Nephron (organoid): ENCODE measurements around the gene SYNPO.

Experiments used
- H3K27ac Mint-ChIP-seq, 3 experiments: 2 replicates each; pipeline ENCODE4 v1.8.0; 2020; ENCODE audit warnings: mixed read lengths in 3 of 3, mild to moderate bottlenecking in 2 of 3, moderate library complexity in 1 of 3
- H3K27me3 Mint-ChIP-seq: 2 replicates; pipeline ENCODE4 v1.8.0; 2021; ENCODE audit warnings: low read depth, mild to moderate bottlenecking, moderate library complexity, mixed read lengths
- H3K36me3 Mint-ChIP-seq: 2 replicates; pipeline ENCODE4 v1.8.0; 2020; ENCODE audit warnings: low read depth, mixed read lengths
- H3K4me1 Mint-ChIP-seq: 2 replicates; pipeline ENCODE4 v1.8.0; 2020; ENCODE audit warnings: mixed read lengths
- H3K4me3 Mint-ChIP-seq, 3 experiments: 2 replicates each; pipeline ENCODE4 v1.8.0; 2020; ENCODE audit warnings: mild to moderate bottlenecking in 3 of 3, mixed read lengths in 3 of 3, moderate library complexity in 2 of 3
- H3K9me3 Mint-ChIP-seq: 2 replicates; pipeline ENCODE4 v1.8.0; 2020; ENCODE audit warnings: mixed read lengths
- CTCF ChIP-seq, 3 experiments: fragments of 200-600 bp; sonication (generic); IDR thresholded peaks; one replicate each; pipeline ENCODE4 v1.5.0; 2021; ENCODE audit warnings: antibody characterized with exemption in 3 of 3; ENCODE audit not compliant: unreplicated experiment in 3 of 3

Gene SYNPO

GRCh38 chr5:150609843-150610584, 30.4 kb upstream of the SYNPO start:
- H3K36me3 Mint-ChIP-seq: peaks cover 10% of the 10 kb centered on the region
- H3K27ac Mint-ChIP-seq: peak overlapping the region in 1 of 3 experiments; percentile 30
- H3K4me1 Mint-ChIP-seq: peaks cover 66% of the 10 kb centered on the region
- H3K27me3 Mint-ChIP-seq: peaks cover 4% of the 10 kb centered on the region
- no peak overlapping the region for H3K4me3 Mint-ChIP-seq
- H3K9me3 Mint-ChIP-seq: no peaks in the 10 kb centered on the region
- no peak for TF ChIP-seq CTCF (IDR thresholded peaks at IDR 0.05; ENCODE audit: unreplicated experiment in 3 of 3)

- no peak for TF ChIP-seq CTCF (IDR thresholded peaks at IDR 0.05; ENCODE audit: unreplicated experiment in 3 of 3)
- Mint-ChIP-seq H3K27ac (peak overlapping the region in 2 of 3 experiments; percentile 24 to 58), H3K27me3 (peaks cover 4% of the 10 kb centered on the region), H3K4me3 (no peak overlapping the region), H3K36me3 (peaks cover 10% of the 10 kb centered on the region), H3K4me1 (peaks cover 66% of the 10 kb centered on the region), H3K9me3 (no peaks in the 10 kb centered on the region)
Measured at GRCh38 chr5:150611026-150611425, 29.4 kb upstream of the SYNPO start.

GRCh38 chr5:150612405-150612804, 28.1 kb upstream of the SYNPO start:
- Mint-ChIP-seq H3K36me3 (peaks cover 5% of the 10 kb centered on the region), H3K4me1 (peaks cover 66% of the 10 kb centered on the region), H3K27ac (peak overlapping the region in 2 of 3 experiments; percentile 67 to 88), H3K9me3 (no peaks in the 10 kb centered on the region), H3K4me3 (no peak overlapping the region), H3K27me3 (peaks cover 4% of the 10 kb centered on the region)
- no peak for TF ChIP-seq CTCF (IDR thresholded peaks at IDR 0.05; ENCODE audit: unreplicated experiment in 3 of 3)

GRCh38 chr5:150612905-150613670, 27.4 kb upstream of the SYNPO start:
- H3K27me3 Mint-ChIP-seq: peaks cover 4% of the 10 kb centered on the region
- peaks cover 5% of the 10 kb centered on the region for H3K36me3 Mint-ChIP-seq
- H3K9me3 Mint-ChIP-seq: no peaks in the 10 kb centered on the region
- no peak for TF ChIP-seq CTCF (IDR thresholded peaks at IDR 0.05; ENCODE audit: unreplicated experiment in 3 of 3)
- H3K4me3 Mint-ChIP-seq: peak overlapping the region in 1 of 3 experiments; percentile 4
- H3K27ac Mint-ChIP-seq: peak overlapping the region in 2 of 3 experiments; percentile 68 to 88
- peaks cover 69% of the 10 kb centered on the region for H3K4me1 Mint-ChIP-seq

GRCh38 chr5:150613991-150614660, 26.3 kb upstream of the SYNPO start:
- peaks cover 5% of the 10 kb centered on the region for H3K36me3 Mint-ChIP-seq
- H3K4me1 Mint-ChIP-seq: peaks cover 77% of the 10 kb centered on the region
- no peaks in the 10 kb centered on the region for H3K9me3 Mint-ChIP-seq
- peak in 1 of 3 experiments; percentile 31 for TF ChIP-seq CTCF (IDR thresholded peaks at IDR 0.05; ENCODE audit: unreplicated experiment in 3 of 3)
- H3K4me3 Mint-ChIP-seq: no peak overlapping the region
- peak overlapping the region in 2 of 3 experiments; percentile 87 to 88 for H3K27ac Mint-ChIP-seq
- peaks cover 4% of the 10 kb centered on the region for H3K27me3 Mint-ChIP-seq
